MM.1S (cell line): Measurements from ENCODE around the gene RPS6KC1.

Experiments
- DNase-seq: peaks from one replicate; pipeline ENCODE4 v3.0.0-alpha.2; 2015
- H2AFZ ChIP-seq: fragments of 300-600 bp; sonication (generic); 2 replicates; pipeline ENCODE4 v1.6.0; 2016; ENCODE audit warnings: antibody characterized with exemption, low read length
- H3F3A ChIP-seq: fragments of 300-600 bp; sonication (generic); 2 replicates; pipeline ENCODE4 v1.6.1; 2016; ENCODE audit warnings: mild to moderate bottlenecking, antibody characterized with exemption, low read length, moderate library complexity, mixed read lengths; ENCODE audit not compliant: insufficient read depth
- H3K27ac ChIP-seq: fragments of 300-600 bp; sonication (generic); 2 replicates; pipeline ENCODE4 v1.5.1; 2016; ENCODE audit warnings: mild to moderate bottlenecking, low read length
- H3K27me3 ChIP-seq: fragments of 300-600 bp; sonication (generic); replicated peaks from 2 replicates; pipeline ENCODE4 v1.6.0; 2016; ENCODE audit warnings: low read length; ENCODE audit not compliant: insufficient read depth
- H3K36me3 ChIP-seq: fragments of 300-600 bp; sonication (generic); replicated peaks from 2 replicates; pipeline ENCODE4 v1.6.1; 2016; ENCODE audit warnings: mild to moderate bottlenecking, low read length, mixed read lengths; ENCODE audit not compliant: insufficient read depth
- H3K4me1 ChIP-seq: fragments of 300-600 bp; sonication (generic); 2 replicates; pipeline ENCODE4 v1.6.1; 2016; ENCODE audit warnings: low read length, mixed read lengths
- H3K4me2 ChIP-seq: fragments of 300-600 bp; sonication (generic); 2 replicates; pipeline ENCODE4 v1.6.0; 2016; ENCODE audit warnings: low read depth, low read length
- H3K4me3 ChIP-seq: fragments of 300-600 bp; sonication (generic); 2 replicates; pipeline ENCODE4 v1.5.1; 2016; ENCODE audit warnings: low read length, mixed read lengths
- H3K79me2 ChIP-seq: fragments of 300-600 bp; sonication (generic); 2 replicates; pipeline ENCODE4 v1.6.1; 2016; ENCODE audit warnings: mixed run types, low read length, mixed read lengths
- H3K9ac ChIP-seq: fragments of 300-600 bp; sonication (generic); 2 replicates; pipeline ENCODE4 v1.6.1; 2016; ENCODE audit warnings: low read length, mixed read lengths
- H3K9me2 ChIP-seq: fragments of 300-600 bp; sonication (generic); replicated peaks from 2 replicates; pipeline ENCODE4 v1.6.1; 2016; ENCODE audit warnings: mild to moderate bottlenecking, low read length, mixed read lengths; ENCODE audit not compliant: insufficient read depth
- H3K9me3 ChIP-seq: fragments of 300-600 bp; sonication (generic); replicated peaks from 2 replicates; pipeline ENCODE4 v1.6.1; 2016; ENCODE audit warnings: mild to moderate bottlenecking, low read length, mixed read lengths; ENCODE audit not compliant: insufficient read depth
- H4K20me1 ChIP-seq: fragments of 300-600 bp; sonication (generic); 2 replicates; pipeline ENCODE4 v1.6.1; 2016; ENCODE audit warnings: mild to moderate bottlenecking, low read length, moderate library complexity, mixed read lengths; ENCODE audit not compliant: insufficient read depth
- EZH2 ChIP-seq: fragments of 300-600 bp; sonication (generic); optimal IDR thresholded peaks from 2 replicates; pipeline ENCODE3; 2017; ENCODE audit warnings: low read depth, mild to moderate bottlenecking, antibody characterized with exemption, low read length, mixed read lengths
- EZH2phosphoT487 ChIP-seq: fragments of 300-600 bp; sonication (generic); IDR thresholded peaks from 2 replicates; pipeline ENCODE4 v1.6.1; 2018; ENCODE audit warnings: antibody characterized with exemption, low read length
- TF ChIP-seq, protein P1 (sequence below): fragments of 300-600 bp; sonication (generic); IDR thresholded peaks from 2 replicates; pipeline ENCODE4 v1.5.1; 2016; ENCODE audit warnings: antibody characterized with exemption, low read length, mixed read lengths

The RPS6KC1 gene

DNA sequence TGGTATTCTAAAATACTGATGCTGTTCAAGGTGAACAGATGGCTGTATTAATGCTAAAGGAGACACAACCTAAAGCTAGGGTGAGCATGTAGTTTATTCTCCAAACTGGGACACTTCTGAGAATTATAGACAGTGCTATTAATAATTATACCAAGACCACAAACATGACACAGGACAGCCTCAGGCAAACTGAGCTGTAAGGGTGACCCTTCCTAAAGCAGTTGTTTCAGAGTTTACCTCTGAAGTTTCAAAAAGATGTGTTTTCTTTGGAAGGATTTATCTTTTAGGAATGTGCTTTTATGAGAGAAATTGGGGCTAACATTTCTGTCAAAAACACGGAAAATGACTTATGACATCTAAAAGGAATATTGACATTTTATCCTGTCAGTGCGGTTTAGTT is 68.8 kb downstream of the RPS6KC1 start:
- no peak overlapping the region for H3K4me2 ChIP-seq
- no peaks in the 10 kb centered on the region for H3K36me3 ChIP-seq
- no peak overlapping the region for H3K4me3 ChIP-seq
- TF ChIP-seq EZH2phosphoT487 (no peak), EZH2 (no peak)
- TF ChIP-seq, protein P1, sequence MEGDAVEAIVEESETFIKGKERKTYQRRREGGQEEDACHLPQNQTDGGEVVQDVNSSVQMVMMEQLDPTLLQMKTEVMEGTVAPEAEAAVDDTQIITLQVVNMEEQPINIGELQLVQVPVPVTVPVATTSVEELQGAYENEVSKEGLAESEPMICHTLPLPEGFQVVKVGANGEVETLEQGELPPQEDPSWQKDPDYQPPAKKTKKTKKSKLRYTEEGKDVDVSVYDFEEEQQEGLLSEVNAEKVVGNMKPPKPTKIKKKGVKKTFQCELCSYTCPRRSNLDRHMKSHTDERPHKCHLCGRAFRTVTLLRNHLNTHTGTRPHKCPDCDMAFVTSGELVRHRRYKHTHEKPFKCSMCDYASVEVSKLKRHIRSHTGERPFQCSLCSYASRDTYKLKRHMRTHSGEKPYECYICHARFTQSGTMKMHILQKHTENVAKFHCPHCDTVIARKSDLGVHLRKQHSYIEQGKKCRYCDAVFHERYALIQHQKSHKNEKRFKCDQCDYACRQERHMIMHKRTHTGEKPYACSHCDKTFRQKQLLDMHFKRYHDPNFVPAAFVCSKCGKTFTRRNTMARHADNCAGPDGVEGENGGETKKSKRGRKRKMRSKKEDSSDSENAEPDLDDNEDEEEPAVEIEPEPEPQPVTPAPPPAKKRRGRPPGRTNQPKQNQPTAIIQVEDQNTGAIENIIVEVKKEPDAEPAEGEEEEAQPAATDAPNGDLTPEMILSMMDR = no peak
- no peaks in the 10 kb centered on the region for H3F3A ChIP-seq
- H3K9me2 ChIP-seq = no peaks in the 10 kb centered on the region
- no peaks in the 10 kb centered on the region for H3K79me2 ChIP-seq
- peaks cover 6% of the 10 kb centered on the region for H3K4me1 ChIP-seq
- no peak overlapping the region for H3K9ac ChIP-seq
- H3K27ac ChIP-seq = no peak overlapping the region
- H4K20me1 ChIP-seq = no peaks in the 10 kb centered on the region
- H2AFZ ChIP-seq = no peak overlapping the region
- H3K9me3 ChIP-seq = no peaks in the 10 kb centered on the region
- H3K27me3 ChIP-seq = no peaks in the 10 kb centered on the region
- DNase-seq = no peak

DNA sequence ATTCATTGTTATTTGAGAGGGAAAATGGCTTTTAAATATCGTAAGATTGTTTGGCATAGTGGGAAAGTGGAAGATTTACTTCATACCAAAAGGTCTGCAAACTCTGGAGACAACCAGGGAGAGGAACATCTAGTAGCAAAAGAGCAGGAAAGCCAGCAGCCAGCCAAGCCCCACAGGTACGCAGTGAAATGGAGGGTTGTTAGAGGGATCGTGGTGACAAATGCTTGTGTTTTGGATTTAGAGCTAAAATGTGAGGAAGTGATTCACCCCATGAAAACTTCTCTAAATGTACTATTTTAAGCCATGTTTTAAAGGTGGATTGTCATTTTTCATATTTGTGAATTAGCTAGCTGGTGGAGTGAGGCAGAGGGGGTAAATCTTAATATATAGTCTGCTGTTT is 69.3 kb downstream of the RPS6KC1 start:
- no peaks in the 10 kb centered on the region for H3K27me3 ChIP-seq
- no peak overlapping the region for H3K27ac ChIP-seq
- H3K9me3 ChIP-seq = no peaks in the 10 kb centered on the region
- H3K4me2 ChIP-seq = no peak overlapping the region
- no peaks in the 10 kb centered on the region for H3K79me2 ChIP-seq
- no peak overlapping the region for H3K4me3 ChIP-seq
- H3F3A ChIP-seq = no peaks in the 10 kb centered on the region
- H2AFZ ChIP-seq = no peak overlapping the region
- no peak overlapping the region for H3K9ac ChIP-seq
- DNase-seq = no peak
- TF ChIP-seq, protein P1 = no peak
- no peak for TF ChIP-seq EZH2
- no peak for TF ChIP-seq EZH2phosphoT487
- no peaks in the 10 kb centered on the region for H3K36me3 ChIP-seq
- H3K9me2 ChIP-seq = no peaks in the 10 kb centered on the region
- no peaks in the 10 kb centered on the region for H4K20me1 ChIP-seq
- peaks cover 6% of the 10 kb centered on the region for H3K4me1 ChIP-seq

DNA sequence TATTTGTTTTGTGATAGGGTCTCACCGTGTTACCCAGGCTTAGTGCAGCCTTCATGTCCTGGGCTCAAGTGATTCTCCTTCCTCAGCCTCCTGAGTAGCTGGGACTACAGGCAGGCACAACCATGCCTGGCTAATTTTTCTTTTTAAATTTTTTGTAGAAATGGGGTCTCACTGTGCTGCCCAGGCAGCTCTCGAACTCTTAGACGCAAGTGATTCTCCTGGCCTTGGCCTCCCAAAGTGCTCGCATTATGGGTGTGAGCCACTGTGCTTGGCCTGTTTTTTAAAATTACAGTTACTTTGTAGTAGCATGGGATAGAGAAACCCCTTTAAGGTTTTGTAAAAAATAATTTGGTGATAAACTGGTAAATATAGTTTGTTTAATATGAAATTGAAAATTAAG is 69.9 kb downstream of the RPS6KC1 start:
- Histone ChIP-seq H4K20me1 (no peaks in the 10 kb centered on the region), H3K36me3 (no peaks in the 10 kb centered on the region)

More for the DNA sequence above, 69.9 kb downstream of the RPS6KC1 start:
- Histone ChIP-seq H3K9me3 (no peaks in the 10 kb centered on the region), H3K4me1 (peaks cover 6% of the 10 kb centered on the region), H2AFZ (no peak overlapping the region), H3K9ac (no peak overlapping the region), H3K4me2 (no peak overlapping the region), H3K27me3 (no peaks in the 10 kb centered on the region), H3K79me2 (no peaks in the 10 kb centered on the region), H3F3A (no peaks in the 10 kb centered on the region), H3K27ac (no peak overlapping the region), H3K4me3 (no peak overlapping the region), H3K9me2 (no peaks in the 10 kb centered on the region)
- DNase-seq = no peak
- TF ChIP-seq EZH2phosphoT487 = no peak
- TF ChIP-seq, protein P1 = no peak
- TF ChIP-seq EZH2 = no peak
